ENCODE measurements around the gene CHSY1.

DNA sequence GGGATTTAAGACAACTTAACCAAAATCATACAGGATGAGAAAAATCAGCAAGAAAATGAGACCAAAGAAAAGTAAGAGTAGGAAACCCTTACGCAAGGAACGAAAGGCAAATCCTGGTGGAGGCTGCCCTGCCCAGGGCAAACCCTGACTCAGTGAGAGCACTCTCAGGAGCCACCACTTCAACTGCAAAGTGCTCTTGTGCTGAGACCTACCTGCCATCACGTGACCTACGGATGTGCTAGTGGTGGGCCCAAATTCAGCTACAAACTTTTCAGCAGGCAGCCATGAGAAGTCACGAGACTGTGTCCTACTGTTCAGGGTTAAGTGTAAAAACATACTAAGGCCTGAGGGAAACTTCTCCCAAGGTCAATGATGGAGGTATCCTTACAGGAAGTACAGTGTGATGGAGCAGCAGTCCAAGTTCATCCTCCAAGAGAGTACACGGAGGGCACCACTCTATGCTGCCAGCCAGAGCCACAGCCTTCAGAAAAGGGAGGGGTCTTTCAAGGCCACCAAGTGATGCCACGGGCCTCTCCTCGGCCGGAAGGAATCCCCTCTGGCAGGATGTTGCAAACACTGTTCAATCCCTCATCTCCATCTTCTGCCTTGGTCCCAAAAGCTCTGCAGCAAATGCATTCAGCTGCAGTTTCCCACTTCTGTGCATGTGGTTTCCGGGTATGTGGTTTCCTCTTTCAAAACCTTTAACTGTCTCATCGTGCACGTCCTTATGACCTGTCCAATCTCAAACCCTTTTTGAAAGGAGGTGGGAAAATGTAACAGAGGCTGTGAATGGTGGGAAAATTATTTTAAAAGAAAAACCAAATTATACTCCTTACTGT is 9.5 kb downstream of the CHSY1 start:
- TF ChIP-seq, protein P1, sequence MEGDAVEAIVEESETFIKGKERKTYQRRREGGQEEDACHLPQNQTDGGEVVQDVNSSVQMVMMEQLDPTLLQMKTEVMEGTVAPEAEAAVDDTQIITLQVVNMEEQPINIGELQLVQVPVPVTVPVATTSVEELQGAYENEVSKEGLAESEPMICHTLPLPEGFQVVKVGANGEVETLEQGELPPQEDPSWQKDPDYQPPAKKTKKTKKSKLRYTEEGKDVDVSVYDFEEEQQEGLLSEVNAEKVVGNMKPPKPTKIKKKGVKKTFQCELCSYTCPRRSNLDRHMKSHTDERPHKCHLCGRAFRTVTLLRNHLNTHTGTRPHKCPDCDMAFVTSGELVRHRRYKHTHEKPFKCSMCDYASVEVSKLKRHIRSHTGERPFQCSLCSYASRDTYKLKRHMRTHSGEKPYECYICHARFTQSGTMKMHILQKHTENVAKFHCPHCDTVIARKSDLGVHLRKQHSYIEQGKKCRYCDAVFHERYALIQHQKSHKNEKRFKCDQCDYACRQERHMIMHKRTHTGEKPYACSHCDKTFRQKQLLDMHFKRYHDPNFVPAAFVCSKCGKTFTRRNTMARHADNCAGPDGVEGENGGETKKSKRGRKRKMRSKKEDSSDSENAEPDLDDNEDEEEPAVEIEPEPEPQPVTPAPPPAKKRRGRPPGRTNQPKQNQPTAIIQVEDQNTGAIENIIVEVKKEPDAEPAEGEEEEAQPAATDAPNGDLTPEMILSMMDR (IDR thresholded peaks at IDR 0.05 in 8 of 11, conservative IDR thresholded peaks at IDR 0.05 in 3 of 11) = peak in 1 of 11 experiments; percentile 9
- TF ChIP-seq POLR2A (IDR thresholded peaks at IDR 0.05) (no peak), POLR2AphosphoS5 (IDR thresholded peaks at IDR 0.05) (peak in 2 of 3 donors; percentile 44 to 81)
